Panc1 (cell line): ENCODE results near the gene CA10. TPM values are rescaled to one million over a fixed set of nuclear protein-coding genes. Genes with fewer than 3 reads are reported as not detected.

Experiments
- ATAC-seq: fragments of 200-7000 bp; cut with Tn5 transposase; 2 replicates; pipeline ENCODE4 v1.9.1; 2020; ENCODE audit warnings: mild to moderate bottlenecking, moderate library complexity
- BruUV-seq: library from RNA; stranded (reverse); fragments of 400-500 nt; replicated peaks from 2 replicates; lab custom pipeline; 2021; lab: Mats Ljungman, UMichigan
- CTCF ChIA-PET: fragments of 300-600 bp; sonication (Branson Sonifier 250); formaldehyde crosslinking; loops from one replicate; lab custom pipeline; 2022; ENCODE audit warnings: antibody characterized with exemption; lab: Charles Lee
- POLR2A ChIA-PET: fragments of 300-600 bp; sonication (Branson Sonifier 250); formaldehyde crosslinking; loops from one replicate; lab custom pipeline; 2022; ENCODE audit warnings: antibody characterized with exemption; lab: Charles Lee
- DNase-seq: peaks from one replicate; pipeline ENCODE4 v3.0.0-alpha.2; 2010; ENCODE audit warnings: low read depth, low spot score
- H3K27ac ChIP-seq: 2 replicates; pipeline ENCODE4 v1.5.1; 2011; ENCODE audit warnings: mild to moderate bottlenecking, low read length, inconsistent platforms
- H3K27me3 ChIP-seq: fragments of 200-500 bp; sonication (Bioruptor generic); 2 replicates; pipeline ENCODE4 v1.6.0; 2014; ENCODE audit warnings: low read length, inconsistent platforms; ENCODE audit not compliant: control insufficient read depth, insufficient read depth
- H3K36me3 ChIP-seq: fragments of 200-500 bp; sonication (Bioruptor generic); 2 replicates; pipeline ENCODE4 v1.5.1; 2014; ENCODE audit warnings: inconsistent platforms, mild to moderate bottlenecking, low read length, moderate library complexity; ENCODE audit not compliant: control insufficient read depth, insufficient read depth
- H3K4me1 ChIP-seq: 2 replicates; pipeline ENCODE4 v1.5.1; 2011; ENCODE audit warnings: inconsistent platforms, mild to moderate bottlenecking, low read length, moderate library complexity; ENCODE audit not compliant: control insufficient read depth, insufficient read depth
- H3K4me3 ChIP-seq, 2 experiments: 2 replicates each; pipeline ENCODE4 v1.5.1; 2011 to 2012; ENCODE audit warnings: low read depth in 2 of 2, low read length in 2 of 2, mild to moderate bottlenecking in 2 of 2, inconsistent platforms in 1 of 2, moderate library complexity in 1 of 2
- H3K9me3 ChIP-seq: fragments of 200-500 bp; sonication (Bioruptor generic); 2 replicates; pipeline ENCODE4 v1.5.1; 2014; ENCODE audit warnings: low read depth, mild to moderate bottlenecking, inconsistent platforms, low read length, moderate library complexity; ENCODE audit not compliant: control insufficient read depth, insufficient read depth
- POLR2AphosphoS5 ChIP-seq: IDR thresholded peaks from 2 replicates; pipeline ENCODE4 v1.6.1; 2012; ENCODE audit warnings: mild to moderate bottlenecking, low read depth, low read length, moderate library complexity
- SIN3A ChIP-seq: IDR thresholded peaks from 2 replicates; pipeline ENCODE4 v1.6.1; 2012; ENCODE audit warnings: low read depth, mild to moderate bottlenecking, low read length, moderate library complexity, borderline replicate concordance; ENCODE audit not compliant: insufficient read depth
- TCF7L2 ChIP-seq: IDR thresholded peaks from 2 replicates; pipeline ENCODE4 v1.6.1; 2011; ENCODE audit warnings: mild to moderate bottlenecking, low read depth, low read length, inconsistent platforms
- in situ Hi-C: cut with HindIII; loops from 2 replicates; pipeline ENCODE4 v1.10.0; 2016; ENCODE audit warnings: low sequenced_read_pairs, low pct_unique_long_range_greater_than_20kb
- intact Hi-C: fragments of 100-400 bp; cut with micrococcal nuclease; formaldehyde crosslinking; loops from one replicate; pipeline ENCODE4 v1.10.0; 2022; ENCODE audit not compliant: unreplicated experiment
- total RNA-seq: library from RNA; stranded (reverse); gene quantifications from one replicate; pipeline ENCODE4 v1.2.1, GENCODE V29; 2021; ENCODE audit not compliant: unreplicated experiment
- TF ChIP-seq, protein P1 (sequence below), 2 experiments: IDR thresholded peaks; 2 replicates each; pipeline ENCODE4 v1.6.1; 2011 to 2012; ENCODE audit warnings: low read depth in 2 of 2, control low read depth in 1 of 2, low read length in 1 of 2, mild to moderate bottlenecking in 1 of 2, moderate library complexity in 1 of 2; ENCODE audit not compliant: insufficient read depth in 1 of 2
- TF ChIP-seq, protein P2 (sequence below): fragments of 450-650 bp; IDR thresholded peaks from 2 replicates; pipeline ENCODE4 v1.5.1; 2017; ENCODE audit warnings: mild to moderate bottlenecking

Gene CA10
- total RNA-seq, 1 experiment from 2014 or later = not detected

DNA sequence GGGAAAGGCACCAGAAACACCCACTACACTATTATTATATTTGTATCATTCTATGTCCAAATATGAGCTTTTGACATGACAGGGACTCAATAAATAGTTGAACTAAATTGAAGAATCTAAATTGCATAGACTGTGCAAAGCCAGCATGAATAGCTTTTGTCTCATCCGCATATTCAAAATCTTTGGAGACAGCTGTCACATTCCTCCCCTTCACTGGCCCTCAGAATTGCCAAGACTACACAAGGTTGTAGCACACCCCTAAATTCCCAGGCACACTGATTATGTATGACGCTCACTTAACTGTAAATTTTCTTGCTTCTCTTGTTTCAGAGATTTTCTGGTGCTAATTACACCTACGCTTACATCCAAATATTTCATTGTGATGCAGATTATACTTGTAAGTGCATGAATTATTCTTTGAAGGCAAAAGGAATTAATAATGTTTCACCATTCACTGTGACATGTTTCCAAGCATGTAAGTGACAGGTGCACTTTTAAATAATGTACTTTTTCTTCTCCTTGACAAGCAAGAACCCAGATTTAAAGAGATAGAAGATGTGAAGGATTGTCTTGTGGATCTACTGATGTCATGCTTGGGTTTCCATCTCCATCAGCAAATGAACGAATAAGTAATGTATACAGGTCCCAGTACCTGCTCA, 47.5 kb downstream of the CA10 start:
- no peaks in the 10 kb centered on the region for H3K4me1 ChIP-seq
- H3K36me3 ChIP-seq = no peaks in the 10 kb centered on the region
- ChIA-PET POLR2A (no interaction called here), CTCF (no interaction called here)
- H3K27ac ChIP-seq = no peak overlapping the region
- H3K9me3 ChIP-seq = no peaks in the 10 kb centered on the region
- BruUV-seq = no TSS peak
- intact Hi-C loops = no loop called here
- in situ Hi-C loops = no loop called here
- no peaks in the 10 kb centered on the region for H3K27me3 ChIP-seq
- no peak overlapping the region for H3K4me3 ChIP-seq
- ATAC-seq (no peak), DNase-seq (no peak)
- TF ChIP-seq, protein P1, sequence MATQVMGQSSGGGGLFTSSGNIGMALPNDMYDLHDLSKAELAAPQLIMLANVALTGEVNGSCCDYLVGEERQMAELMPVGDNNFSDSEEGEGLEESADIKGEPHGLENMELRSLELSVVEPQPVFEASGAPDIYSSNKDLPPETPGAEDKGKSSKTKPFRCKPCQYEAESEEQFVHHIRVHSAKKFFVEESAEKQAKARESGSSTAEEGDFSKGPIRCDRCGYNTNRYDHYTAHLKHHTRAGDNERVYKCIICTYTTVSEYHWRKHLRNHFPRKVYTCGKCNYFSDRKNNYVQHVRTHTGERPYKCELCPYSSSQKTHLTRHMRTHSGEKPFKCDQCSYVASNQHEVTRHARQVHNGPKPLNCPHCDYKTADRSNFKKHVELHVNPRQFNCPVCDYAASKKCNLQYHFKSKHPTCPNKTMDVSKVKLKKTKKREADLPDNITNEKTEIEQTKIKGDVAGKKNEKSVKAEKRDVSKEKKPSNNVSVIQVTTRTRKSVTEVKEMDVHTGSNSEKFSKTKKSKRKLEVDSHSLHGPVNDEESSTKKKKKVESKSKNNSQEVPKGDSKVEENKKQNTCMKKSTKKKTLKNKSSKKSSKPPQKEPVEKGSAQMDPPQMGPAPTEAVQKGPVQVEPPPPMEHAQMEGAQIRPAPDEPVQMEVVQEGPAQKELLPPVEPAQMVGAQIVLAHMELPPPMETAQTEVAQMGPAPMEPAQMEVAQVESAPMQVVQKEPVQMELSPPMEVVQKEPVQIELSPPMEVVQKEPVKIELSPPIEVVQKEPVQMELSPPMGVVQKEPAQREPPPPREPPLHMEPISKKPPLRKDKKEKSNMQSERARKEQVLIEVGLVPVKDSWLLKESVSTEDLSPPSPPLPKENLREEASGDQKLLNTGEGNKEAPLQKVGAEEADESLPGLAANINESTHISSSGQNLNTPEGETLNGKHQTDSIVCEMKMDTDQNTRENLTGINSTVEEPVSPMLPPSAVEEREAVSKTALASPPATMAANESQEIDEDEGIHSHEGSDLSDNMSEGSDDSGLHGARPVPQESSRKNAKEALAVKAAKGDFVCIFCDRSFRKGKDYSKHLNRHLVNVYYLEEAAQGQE (IDR thresholded peaks at IDR 0.05; ENCODE audit: insufficient read depth in 1 of 2, low read depth in 2 of 2, low read length in 1 of 2) = no peak
- TF ChIP-seq, protein P2, sequence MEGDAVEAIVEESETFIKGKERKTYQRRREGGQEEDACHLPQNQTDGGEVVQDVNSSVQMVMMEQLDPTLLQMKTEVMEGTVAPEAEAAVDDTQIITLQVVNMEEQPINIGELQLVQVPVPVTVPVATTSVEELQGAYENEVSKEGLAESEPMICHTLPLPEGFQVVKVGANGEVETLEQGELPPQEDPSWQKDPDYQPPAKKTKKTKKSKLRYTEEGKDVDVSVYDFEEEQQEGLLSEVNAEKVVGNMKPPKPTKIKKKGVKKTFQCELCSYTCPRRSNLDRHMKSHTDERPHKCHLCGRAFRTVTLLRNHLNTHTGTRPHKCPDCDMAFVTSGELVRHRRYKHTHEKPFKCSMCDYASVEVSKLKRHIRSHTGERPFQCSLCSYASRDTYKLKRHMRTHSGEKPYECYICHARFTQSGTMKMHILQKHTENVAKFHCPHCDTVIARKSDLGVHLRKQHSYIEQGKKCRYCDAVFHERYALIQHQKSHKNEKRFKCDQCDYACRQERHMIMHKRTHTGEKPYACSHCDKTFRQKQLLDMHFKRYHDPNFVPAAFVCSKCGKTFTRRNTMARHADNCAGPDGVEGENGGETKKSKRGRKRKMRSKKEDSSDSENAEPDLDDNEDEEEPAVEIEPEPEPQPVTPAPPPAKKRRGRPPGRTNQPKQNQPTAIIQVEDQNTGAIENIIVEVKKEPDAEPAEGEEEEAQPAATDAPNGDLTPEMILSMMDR = no peak
- TF ChIP-seq SIN3A (no peak), POLR2AphosphoS5 (no peak), TCF7L2 (no peak)

DNA sequence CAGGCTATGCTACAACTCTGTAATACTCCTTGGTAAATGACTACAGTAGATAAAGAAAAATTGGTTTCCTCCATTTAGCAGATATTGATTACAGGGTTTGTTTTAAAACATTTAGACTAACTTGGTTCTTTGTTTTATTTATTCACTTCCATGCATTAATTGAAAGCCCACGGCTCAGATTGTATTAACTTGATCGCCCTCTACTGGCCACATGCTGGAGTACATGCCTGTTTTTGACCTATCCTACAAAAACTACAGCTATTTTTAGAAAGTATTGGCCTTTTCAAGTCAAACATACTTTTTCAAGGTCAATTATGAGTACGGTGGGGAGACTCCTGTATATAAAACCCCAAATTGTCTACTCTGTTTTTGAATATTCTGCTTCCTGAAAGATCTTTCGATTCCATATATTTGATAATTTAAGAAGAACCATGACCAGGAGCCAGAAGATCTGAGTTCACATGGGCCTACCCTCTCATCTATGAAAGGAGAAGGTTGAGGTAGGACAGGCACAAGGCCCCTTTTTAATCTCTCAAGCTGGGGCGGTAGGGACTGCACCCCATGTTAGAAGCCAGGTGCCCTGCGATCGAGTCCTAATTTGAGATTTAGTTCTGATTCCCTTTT, 51.8 kb downstream of the CA10 start:
- in situ Hi-C loops (no loop called here), intact Hi-C loops (loop anchor here (2.0 to 10.0 kb wide), 3 partner anchors 342 to 732 kb away; no protein-coding TSS in a partner anchor)
- Histone ChIP-seq H3K4me1 (no peaks in the 10 kb centered on the region), H3K36me3 (no peaks in the 10 kb centered on the region), H3K9me3 (no peaks in the 10 kb centered on the region), H3K4me3 (no peak overlapping the region), H3K27ac (no peak overlapping the region), H3K27me3 (no peaks in the 10 kb centered on the region)
- BruUV-seq = no TSS peak
- CTCF ChIA-PET = interaction anchor here (1.2 to 1.7 kb wide), 3 partner anchors 340 to 735 kb away, joined by 3 to 7 read pairs (median 4); no protein-coding TSS in a partner anchor
- peak; percentile 13 for DNase-seq
- no peak for ATAC-seq
- POLR2A ChIA-PET = no interaction called here
- TF ChIP-seq, protein P1 (IDR thresholded peaks at IDR 0.05; ENCODE audit: insufficient read depth in 1 of 2, low read depth in 2 of 2, low read length in 1 of 2) = no peak
- TF ChIP-seq, protein P2 = peak; percentile 79; the same call in 1 of the 2 replicates
